NCI-H345 treated with DMSO at 0.1 percent for 48 hours (cell line): ENCODE results near the gene FADD.
A peak's percentile ranks its signal among the peaks of the same experiment; 100 is the strongest.
"Not testable (repeated sequence)": the region's sequence is repeated elsewhere in the genome, so short reads cannot be mapped to it uniquely, and the experiment has no call there.

Experiments
- DNase-seq: peaks from one replicate; lab custom pipeline; 2025; ENCODE audit not compliant: unreplicated experiment; lab: John Stamatoyannopoulos, UW

Gene FADD

GRCh38 chr11:70180906-70181305 is 22.2 kb upstream of the FADD start:
- no peak for DNase-seq

GRCh38 chr11:70182266-70182665 is 20.8 kb upstream of the FADD start:
- no peak for DNase-seq

GRCh38 chr11:70183032-70183431 is 20.1 kb upstream of the FADD start:
- DNase-seq, result no peak

DNA sequence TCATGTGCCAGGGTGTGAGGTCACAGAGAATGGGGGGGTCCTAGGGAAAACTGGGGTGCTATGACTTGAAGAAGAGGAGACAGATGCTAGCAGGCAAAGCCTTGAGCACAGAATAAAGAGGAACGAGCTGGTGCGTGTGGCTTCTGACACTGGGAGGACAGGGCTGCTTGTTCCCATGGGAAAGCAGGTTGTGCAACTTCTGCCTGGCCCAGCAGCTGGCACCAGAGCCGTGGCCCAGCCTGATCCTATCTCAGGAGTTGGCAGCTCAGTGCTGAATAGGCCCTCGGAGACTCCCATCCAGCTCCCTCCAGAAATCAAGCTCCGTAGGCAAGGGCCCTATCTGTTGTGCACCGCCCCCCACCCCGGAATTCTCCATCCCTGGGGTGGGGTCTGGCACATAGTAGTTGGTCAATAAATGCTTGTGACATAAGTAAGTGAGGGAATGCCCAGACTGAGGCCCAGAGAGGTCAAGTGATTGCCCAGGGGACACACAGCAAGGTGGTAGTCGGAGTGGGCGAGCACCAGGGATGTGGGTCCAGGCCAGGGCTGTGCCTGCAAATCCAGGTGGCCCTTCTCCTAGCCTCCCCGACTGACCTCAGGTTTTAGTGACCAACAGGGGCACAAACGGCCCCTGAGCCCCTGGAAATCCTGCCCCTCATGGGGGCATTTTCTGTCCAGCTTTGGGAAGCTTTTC is 19.5 kb upstream of the FADD start:
- no peak for DNase-seq

DNA sequence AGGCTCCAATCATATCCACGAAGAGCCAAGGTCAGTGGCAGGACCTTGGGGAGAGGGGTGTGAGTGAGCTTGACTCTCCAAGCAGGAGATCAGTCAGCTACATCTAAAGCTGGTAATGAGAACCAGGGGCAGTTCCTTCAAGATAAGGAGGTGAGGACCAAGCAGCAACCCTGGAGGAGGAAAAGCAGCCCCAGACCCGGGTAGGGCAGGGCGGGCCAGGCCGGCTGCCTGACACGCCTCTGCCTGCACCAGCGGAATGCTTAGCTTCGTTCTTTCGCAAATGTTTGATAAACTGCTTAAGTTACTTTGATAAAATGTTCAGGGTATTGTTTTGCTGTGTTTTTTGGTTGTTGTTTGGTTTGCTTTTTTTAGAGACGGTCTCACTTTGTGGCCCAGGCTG is 18.7 kb upstream of the FADD start:
- no peak for DNase-seq

GRCh38 chr11:70185348-70186055 is 17.6 kb upstream of the FADD start:
- DNase-seq, result no peak

GRCh38 chr11:70186420-70186819 is 16.7 kb upstream of the FADD start:
- no peak for DNase-seq

GRCh38 chr11:70186936-70187335 is 16.2 kb upstream of the FADD start:
- no peak for DNase-seq

DNA sequence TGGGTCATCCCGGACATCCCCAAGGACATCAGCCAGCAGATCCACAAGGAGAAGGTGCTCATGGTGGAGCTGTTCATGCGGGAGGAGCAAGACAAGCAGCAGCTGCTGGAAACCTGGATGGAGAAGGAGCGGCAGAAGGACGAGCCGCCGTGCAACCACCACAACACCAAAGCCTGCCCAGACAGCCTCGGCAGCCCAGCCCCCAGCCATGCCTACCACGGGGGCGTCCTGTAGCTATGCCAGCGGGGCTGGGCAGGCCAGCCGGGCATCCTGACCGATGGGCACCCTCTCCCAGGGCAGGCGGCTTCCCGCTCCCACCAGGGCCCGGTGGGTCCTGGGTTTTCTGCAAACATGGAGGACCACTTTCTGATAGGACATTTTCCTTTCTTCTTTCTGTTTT is 15.3 kb upstream of the FADD start:
- no peak for DNase-seq

DNA sequence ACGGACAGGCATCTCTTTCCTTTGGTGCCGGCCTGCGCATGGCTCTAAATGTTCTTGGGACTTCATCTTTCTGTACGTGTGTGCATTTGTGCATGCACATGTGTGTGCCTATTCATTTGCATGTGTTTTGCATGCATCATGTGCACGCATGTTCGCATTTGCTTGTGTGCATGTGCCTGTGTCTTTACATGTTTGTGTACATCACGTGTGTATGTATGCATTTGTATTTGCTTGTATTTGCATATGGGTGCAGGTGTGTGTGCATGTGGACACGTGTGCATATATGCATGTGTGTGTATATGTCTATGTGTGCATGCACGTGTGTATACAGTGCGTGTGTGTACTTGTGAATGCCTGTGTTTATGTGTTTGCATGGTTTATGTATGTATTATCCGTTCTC is 13.5 kb upstream of the FADD start:
- DNase-seq, result no peak

DNA sequence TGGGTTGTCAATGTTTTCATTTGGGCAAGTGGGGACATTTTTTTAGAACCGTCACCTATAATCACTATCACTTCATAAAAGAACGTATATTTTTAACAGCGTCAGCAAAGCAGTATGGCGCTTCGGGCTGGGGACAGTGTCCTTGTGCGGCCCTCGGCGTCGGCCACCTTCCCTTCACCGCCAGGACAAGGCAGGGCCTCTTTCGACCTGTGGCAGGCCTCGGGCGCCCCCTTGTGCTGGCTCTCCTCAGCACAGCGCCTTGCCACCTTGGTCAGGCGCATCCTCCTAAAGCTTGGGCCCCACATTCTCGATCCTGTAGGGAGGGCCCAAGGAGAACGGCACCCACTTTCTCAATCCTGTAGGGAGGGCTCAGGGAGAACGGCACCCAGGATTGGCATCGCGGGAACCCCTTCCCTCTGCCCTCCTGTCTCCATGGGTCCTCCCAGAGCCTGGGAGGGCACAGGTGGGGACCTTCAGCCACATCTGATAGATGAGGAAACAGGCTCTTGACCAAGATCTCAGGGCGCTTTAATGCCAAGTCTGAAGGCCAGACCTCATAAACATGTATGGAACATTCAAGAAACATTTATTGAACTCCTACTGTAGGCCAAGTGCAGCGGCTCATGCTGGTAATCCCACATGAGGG is 11.5 kb upstream of the FADD start:
- DNase-seq, result peak; percentile 37

DNA sequence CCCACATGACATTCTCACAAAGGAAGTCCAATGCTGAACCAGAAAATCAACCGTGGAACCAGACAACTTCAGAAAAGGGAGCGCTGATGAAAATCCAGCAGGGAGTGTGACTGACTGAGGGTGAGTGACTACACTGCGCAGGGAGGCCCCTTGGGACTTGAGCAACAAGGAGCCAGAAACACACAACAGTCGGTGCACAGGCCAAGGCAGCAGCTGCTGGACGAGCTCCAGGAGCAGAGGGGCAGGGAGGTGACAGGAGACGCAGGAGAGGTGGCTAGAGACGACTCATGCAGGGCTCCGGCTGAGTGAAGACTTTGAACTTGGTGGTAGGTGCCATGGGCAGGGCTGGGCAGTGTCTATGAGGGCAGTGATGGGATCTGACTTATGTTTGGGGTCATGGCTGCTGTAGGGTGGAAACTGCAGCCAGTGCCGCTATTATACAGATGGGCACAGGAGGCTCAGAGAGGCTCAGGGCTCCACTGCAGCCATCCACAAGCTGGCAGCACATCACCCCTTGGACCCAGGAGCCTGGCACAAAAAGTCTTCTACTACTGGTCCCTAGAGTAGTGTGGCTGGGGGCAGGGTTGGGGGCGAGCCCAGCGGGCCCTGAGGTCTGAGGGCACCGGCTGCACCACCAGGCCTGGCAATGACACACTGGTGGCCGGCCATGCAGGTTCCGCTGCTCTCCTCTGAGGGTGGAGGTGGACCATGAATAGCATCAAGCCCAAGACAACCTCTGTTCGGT is 10.3 kb upstream of the FADD start:
- no peak for DNase-seq

DNA sequence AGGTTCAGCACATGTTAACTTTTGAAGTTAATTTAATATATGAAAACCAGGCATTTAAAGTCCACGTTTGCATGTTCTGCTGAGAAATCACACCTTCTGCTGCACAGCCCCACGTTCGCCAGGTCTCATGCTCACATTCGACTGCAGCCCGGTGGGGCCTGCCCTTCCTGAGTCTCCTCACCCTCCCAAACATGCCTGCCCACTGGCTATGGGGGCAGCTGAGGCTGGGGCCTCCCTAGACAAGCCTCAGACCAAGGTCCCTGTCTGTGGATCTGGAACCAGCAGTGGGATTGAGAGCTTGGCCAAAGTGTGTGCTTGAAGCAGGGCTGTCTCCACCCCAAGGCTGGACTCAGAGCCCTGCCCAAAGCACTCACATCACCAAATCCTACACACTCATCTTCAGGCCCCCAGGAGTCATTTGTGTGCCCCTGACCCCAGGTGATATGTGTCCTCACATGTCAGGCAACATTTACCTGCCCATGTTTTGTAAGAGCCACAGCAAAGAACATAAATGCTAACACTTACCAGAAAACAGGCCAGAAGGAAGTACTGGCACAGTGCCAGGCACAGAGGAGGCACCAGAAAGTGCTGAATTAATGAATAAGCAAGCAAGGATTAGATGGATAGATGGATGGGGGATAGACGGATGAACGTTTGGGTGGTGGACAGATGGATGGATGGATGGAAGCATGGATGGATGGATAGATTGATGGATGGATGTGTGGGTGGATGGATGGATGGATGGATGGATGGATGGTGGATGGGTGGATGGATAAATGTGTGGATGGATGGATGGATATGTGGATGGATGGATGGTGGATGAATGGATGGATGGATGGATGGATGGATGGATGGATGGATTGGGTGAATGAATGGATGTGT is 9.4 kb upstream of the FADD start:
- no peak for DNase-seq

- no peak for DNase-seq
Measured at GRCh38 chr11:70194792-70195791, 8.0 kb upstream of the FADD start.

DNA sequence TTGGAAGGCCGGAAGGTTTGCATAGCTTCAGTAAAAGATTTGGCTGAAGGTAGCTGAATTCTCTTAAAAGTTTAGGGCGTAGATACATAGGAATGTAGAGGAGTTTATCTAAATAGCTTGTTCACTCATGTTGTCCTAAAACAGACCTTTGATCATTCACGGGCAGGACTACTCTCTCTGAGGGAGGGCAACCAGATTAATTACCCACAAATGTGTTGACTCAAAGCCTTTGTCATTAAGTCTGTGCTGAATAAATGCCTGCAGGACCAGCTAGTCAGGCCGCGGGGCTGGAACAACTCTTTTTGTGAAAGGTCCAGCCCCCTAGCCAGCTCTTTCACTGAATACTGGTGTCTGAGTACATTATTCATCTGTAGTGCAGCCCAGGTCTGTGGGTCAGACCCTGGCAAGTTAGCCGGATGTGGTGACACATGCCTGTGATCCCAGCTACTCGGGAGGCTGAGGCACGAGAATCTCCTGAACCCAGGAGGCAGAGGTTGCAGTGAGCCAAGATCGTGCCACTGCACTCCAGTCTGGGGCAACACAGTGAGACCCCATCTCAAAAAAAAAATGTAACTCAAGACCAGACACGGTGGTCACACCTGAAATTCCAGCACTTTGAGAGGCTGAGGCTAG is 2.8 kb upstream of the FADD start:
- DNase-seq, result no peak

GRCh38 chr11:70201047-70201446 is 2.0 kb upstream of the FADD start:
- not testable (repeated sequence) for DNase-seq

- DNase-seq, result no peak
Measured at GRCh38 chr11:70201882-70202861, 924 bp upstream of the FADD start.
